Measurements from ENCODE around the gene EFNA4. TPM values are rescaled to one million over a fixed set of nuclear protein-coding genes. Genes with fewer than 3 reads are reported as not detected.

The EFNA4 gene
- total and polyA plus RNA-seq, 7 donors: 0.39 to 1.3 (median 0.83) TPM

DNA sequence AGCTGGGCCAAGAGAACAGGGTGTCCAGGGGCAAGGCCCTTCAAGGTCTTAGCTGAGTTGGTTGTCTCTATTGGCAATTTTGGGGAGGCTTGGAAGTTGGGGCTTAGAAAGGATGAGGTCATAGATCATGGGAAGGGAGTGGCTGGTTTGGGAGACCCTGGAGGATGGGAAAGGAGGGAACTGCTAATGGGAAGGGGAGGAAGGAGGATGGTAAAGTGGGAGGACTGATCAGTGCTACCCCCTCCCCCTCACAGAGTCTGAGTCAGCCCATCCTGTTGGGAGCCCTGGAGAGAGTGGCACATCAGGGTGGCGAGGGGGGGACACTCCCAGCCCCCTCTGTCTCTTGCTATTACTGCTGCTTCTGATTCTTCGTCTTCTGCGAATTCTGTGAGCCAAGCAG, 5.1 kb downstream of the EFNA4 start:
- Histone ChIP-seq H3K36me3 (ENCODE audit: insufficient read depth in 1 of 2, low read depth in 1 of 2) (no peaks in the 10 kb centered on the region), H3K9me3 (no peaks in the 10 kb centered on the region), H3K4me3 (no peak overlapping the region), H3K27ac (no peak overlapping the region), H3K4me1 (peaks cover 12% of the 10 kb centered on the region), H3K27me3 (ENCODE audit: insufficient read depth in 3 of 3, low read length in 2 of 3) (peaks cover 0 to under 1% (median 0%) of the 10 kb centered on the region in 3 donors)
- TF ChIP-seq, protein P1, sequence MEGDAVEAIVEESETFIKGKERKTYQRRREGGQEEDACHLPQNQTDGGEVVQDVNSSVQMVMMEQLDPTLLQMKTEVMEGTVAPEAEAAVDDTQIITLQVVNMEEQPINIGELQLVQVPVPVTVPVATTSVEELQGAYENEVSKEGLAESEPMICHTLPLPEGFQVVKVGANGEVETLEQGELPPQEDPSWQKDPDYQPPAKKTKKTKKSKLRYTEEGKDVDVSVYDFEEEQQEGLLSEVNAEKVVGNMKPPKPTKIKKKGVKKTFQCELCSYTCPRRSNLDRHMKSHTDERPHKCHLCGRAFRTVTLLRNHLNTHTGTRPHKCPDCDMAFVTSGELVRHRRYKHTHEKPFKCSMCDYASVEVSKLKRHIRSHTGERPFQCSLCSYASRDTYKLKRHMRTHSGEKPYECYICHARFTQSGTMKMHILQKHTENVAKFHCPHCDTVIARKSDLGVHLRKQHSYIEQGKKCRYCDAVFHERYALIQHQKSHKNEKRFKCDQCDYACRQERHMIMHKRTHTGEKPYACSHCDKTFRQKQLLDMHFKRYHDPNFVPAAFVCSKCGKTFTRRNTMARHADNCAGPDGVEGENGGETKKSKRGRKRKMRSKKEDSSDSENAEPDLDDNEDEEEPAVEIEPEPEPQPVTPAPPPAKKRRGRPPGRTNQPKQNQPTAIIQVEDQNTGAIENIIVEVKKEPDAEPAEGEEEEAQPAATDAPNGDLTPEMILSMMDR (IDR thresholded peaks at IDR 0.05): no peak
- 90 to 94% (median 90%) methylated on average over 3 of the region's 3 CpGs for WGBS, 3 donors
- no peak for DNase-seq
- intact Hi-C loops (cut with DNase I): loop anchor here in 1 of 2 donors (10.0 kb wide), 1 partner anchor 404 kb away; no protein-coding TSS in a partner anchor
- ATAC-seq: no peak

DNA sequence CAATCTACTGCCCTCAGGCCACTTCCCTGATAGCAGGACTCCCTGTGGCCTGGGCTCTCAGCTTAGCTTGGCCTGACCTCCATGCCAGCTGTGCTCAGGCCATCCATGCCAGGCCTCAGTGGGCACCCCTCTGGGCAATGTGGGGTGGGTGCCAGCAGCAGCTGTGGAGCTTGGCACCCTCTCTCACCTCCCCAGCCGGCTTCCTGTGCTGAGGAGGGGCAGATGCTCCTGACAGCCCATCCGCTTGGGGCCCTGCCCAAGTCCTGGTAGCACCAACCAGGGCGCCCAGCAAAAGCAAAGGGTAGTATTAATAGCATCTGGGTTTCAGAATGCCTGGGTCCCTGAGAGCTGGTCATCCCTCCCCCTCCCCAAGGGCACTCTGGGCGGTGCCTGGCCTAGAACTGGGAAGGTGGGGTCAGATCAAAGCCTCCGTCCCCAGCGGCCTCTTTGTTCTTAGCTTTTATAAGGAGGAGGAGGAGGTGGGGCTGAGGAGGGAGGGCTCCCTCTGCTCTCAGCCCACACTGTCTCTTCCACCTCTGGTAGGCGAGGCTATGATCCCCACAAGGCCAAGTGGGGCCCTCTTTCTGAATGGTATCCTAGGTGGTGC, 6.1 kb downstream of the EFNA4 start:
- H3K27ac ChIP-seq: no peak overlapping the region
- no peaks in the 10 kb centered on the region for H3K9me3 ChIP-seq
- H3K4me1 ChIP-seq: peaks cover 12% of the 10 kb centered on the region
- TF ChIP-seq, protein P1 (IDR thresholded peaks at IDR 0.05): no peak
- 52 to 70% (median 65%) methylated on average over 6 to 7 of the region's 7 CpGs for WGBS, 3 donors
- no peak overlapping the region for H3K4me3 ChIP-seq
- H3K36me3 ChIP-seq (ENCODE audit: insufficient read depth in 1 of 2, low read depth in 1 of 2): no peaks in the 10 kb centered on the region
- peaks cover 0 to 1% (median 0%) of the 10 kb centered on the region in 3 donors for H3K27me3 ChIP-seq (ENCODE audit: insufficient read depth in 3 of 3, low read length in 2 of 3)
- ATAC-seq (no peak), DNase-seq (no peak)
- intact Hi-C loops (cut with DNase I): loop anchor here in 1 of 2 donors (10.0 kb wide), 1 partner anchor 405 kb away; no protein-coding TSS in a partner anchor

DNA sequence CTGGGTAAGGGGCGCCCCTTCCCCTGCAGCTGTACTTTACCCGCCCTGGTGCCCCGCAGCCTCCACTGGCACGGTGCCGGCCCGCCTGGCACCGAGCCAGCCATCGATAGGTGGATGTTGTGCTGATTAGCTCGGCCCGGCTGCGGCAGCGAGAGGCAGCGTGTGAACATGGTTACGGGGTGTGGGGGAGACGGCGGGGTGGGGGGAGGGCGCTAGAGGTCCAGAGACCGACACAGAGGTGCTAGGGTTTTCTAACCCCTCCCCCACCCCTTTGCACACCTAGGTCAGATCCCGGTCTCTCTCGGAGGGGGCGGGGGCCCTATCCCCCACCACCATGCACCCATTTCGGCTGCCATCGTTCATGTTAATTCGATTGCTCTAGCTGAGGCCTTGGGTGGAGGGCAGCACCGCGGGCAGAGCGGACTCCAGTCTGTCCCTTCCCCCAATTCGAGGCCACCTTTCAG, 6.7 kb downstream of the EFNA4 start:
- intact Hi-C loops (cut with DNase I): no loop called here
- WGBS, 3 donors: 24 to 30% (median 26%) methylated on average over 26 to 28 of the region's 28 CpGs
- H3K27ac ChIP-seq: no peak overlapping the region
- H3K4me3 ChIP-seq: peak overlapping the region; percentile 68
- DNase-seq: no peak
- peaks cover 0 to 1% (median 0%) of the 10 kb centered on the region in 3 donors for H3K27me3 ChIP-seq (ENCODE audit: insufficient read depth in 3 of 3, low read length in 2 of 3)
- TF ChIP-seq, protein P1 (IDR thresholded peaks at IDR 0.05): no peak
- peaks cover 12% of the 10 kb centered on the region for H3K4me1 ChIP-seq
- H3K9me3 ChIP-seq: no peaks in the 10 kb centered on the region
- peak in 1 of 4 donors; percentile 10 for ATAC-seq
- no peaks in the 10 kb centered on the region for H3K36me3 ChIP-seq (ENCODE audit: insufficient read depth in 1 of 2, low read depth in 1 of 2)

DNA sequence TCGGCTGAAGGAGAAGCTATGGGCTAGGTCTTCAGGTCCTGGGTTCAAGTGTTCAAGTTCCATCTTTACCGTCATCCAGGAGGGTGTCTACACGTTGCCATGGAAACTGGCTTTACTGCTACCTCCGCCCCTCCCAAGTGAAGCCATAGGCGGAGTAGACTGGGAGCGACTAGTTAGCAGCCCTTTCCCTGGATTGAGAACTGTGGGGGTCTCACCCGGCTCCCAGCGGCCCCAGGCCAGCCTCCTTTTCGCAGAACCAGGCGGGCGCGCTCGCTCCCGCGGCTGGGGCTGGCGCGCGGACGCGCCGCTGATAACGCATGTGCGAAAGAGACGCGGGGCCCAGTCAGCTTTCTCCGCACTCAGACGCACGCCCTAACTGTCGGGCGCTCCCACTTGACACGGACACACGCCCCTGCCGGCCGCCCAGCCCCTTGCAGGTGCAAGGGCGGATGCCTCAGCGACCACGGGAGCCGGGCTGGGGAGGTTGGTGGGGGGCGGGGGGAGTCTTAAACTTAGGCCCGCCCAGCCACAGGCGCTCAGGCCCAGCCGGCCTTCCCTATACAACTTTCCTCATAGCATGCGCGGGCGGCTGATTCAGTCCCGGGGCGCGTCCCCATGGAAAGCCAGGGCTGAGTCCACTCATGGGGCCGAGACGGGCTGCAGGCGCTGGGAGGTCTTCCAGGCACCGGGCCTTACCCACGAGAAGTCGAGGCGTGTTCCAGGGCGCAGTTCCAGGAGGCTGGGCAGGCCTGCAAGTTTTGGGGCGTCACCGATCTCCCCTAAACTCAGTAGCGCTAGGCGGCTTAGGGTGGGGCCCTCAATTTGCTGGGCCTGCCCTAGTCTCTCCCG, 7.4 kb downstream of the EFNA4 start:
- intact Hi-C loops (cut with DNase I): no loop called here
- no peaks in the 10 kb centered on the region for H3K9me3 ChIP-seq
- peaks cover 0 to 1% (median 0%) of the 10 kb centered on the region in 3 donors for H3K27me3 ChIP-seq (ENCODE audit: insufficient read depth in 3 of 3, low read length in 2 of 3)
- peak overlapping the region; percentile 61 for H3K27ac ChIP-seq
- peak overlapping the region; percentile 68 for H3K4me3 ChIP-seq
- TF ChIP-seq, protein P1 (IDR thresholded peaks at IDR 0.05): peak; percentile 46
- ATAC-seq: peak; percentile 89 to 97 (median 93)
- DNase-seq: peak; percentile 80 to 92
- peaks cover 12% of the 10 kb centered on the region for H3K4me1 ChIP-seq
- H3K36me3 ChIP-seq (ENCODE audit: insufficient read depth in 1 of 2, low read depth in 1 of 2): no peaks in the 10 kb centered on the region
- WGBS, 3 donors: 7 to 8% (median 8%) methylated on average over 60 to 61 of the region's 61 CpGs

Data from psoas muscle (tissue), 8 donors.